ENCODE results near the gene BLMH. TPM values are rescaled to one million over a fixed set of nuclear protein-coding genes. Genes with fewer than 3 reads are reported as not detected.

Gene BLMH
- total RNA-seq, 1 experiment from 2014 or later, result 94.3 TPM

GRCh38 chr17:30292286-30292858 is 628 bp upstream of the BLMH start:
- no TSS peak for BruUV-seq (replicated peaks)
- no peaks in the 10 kb centered on the region for H3K9me3 ChIP-seq (ENCODE audit: low read depth, low read length, poor library complexity, severe bottlenecking)

GRCh38 chr17:30290696-30291542 is 825 bp downstream of the BLMH start:
- DNase-seq (ENCODE audit: low spot score), result peak; percentile 18

More at GRCh38 chr17:30292286-30292858, 628 bp upstream of the BLMH start:
- DNase-seq (ENCODE audit: low spot score), result no peak
- TF ChIP-seq, protein P1, sequence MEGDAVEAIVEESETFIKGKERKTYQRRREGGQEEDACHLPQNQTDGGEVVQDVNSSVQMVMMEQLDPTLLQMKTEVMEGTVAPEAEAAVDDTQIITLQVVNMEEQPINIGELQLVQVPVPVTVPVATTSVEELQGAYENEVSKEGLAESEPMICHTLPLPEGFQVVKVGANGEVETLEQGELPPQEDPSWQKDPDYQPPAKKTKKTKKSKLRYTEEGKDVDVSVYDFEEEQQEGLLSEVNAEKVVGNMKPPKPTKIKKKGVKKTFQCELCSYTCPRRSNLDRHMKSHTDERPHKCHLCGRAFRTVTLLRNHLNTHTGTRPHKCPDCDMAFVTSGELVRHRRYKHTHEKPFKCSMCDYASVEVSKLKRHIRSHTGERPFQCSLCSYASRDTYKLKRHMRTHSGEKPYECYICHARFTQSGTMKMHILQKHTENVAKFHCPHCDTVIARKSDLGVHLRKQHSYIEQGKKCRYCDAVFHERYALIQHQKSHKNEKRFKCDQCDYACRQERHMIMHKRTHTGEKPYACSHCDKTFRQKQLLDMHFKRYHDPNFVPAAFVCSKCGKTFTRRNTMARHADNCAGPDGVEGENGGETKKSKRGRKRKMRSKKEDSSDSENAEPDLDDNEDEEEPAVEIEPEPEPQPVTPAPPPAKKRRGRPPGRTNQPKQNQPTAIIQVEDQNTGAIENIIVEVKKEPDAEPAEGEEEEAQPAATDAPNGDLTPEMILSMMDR (conservative IDR thresholded peaks at IDR 0.05; ENCODE audit: low read depth, low read length), result no peak
- TF ChIP-seq EZH2 (IDR thresholded peaks at IDR 0.05; ENCODE audit: borderline replicate concordance, low read depth, low read length, poor library complexity, severe bottlenecking), result no peak
- POLR2A ChIA-PET (ENCODE audit: low non-redundant PET), result no interaction called here
- Histone ChIP-seq H3K27ac (ENCODE audit: low read depth, low read length, poor library complexity, severe bottlenecking) (peak overlapping the region; percentile 81), H3K36me3 (ENCODE audit: insufficient read depth, low read length, poor library complexity, severe bottlenecking) (peaks cover 18% of the 10 kb centered on the region), H3K27me3 (replicated peaks; ENCODE audit: insufficient read depth, low read depth, low read length, poor library complexity) (no peaks in the 10 kb centered on the region), H3K4me3 (ENCODE audit: low read depth, low read length, poor library complexity, severe bottlenecking) (peak overlapping the region; percentile 85), H3K4me1 (ENCODE audit: insufficient read depth, low read length, poor library complexity, severe bottlenecking) (peaks cover 3% of the 10 kb centered on the region)
- CTCF ChIA-PET, result interaction anchor here (2.5 kb wide), 1 partner anchor 44 kb away, joined by 11 read pairs; no protein-coding TSS in a partner anchor
- intact Hi-C loops (cut with micrococcal nuclease; ENCODE audit: unreplicated experiment), result no loop called here

GRCh38 chr17:30290077-30290476 is 1.7 kb downstream of the BLMH start:
- CTCF ChIA-PET, result interaction anchor here (2.5 kb wide), 1 partner anchor 46 kb away, joined by 11 read pairs; no protein-coding TSS in a partner anchor
- TF ChIP-seq EZH2 (IDR thresholded peaks at IDR 0.05; ENCODE audit: borderline replicate concordance, low read depth, low read length, poor library complexity, severe bottlenecking), result no peak
- TF ChIP-seq, protein P1 (conservative IDR thresholded peaks at IDR 0.05; ENCODE audit: low read depth, low read length), result no peak
- POLR2A ChIA-PET (ENCODE audit: low non-redundant PET), result no interaction called here
- intact Hi-C loops (cut with micrococcal nuclease; ENCODE audit: unreplicated experiment), result no loop called here
- no peaks in the 10 kb centered on the region for H3K27me3 ChIP-seq (replicated peaks; ENCODE audit: insufficient read depth, low read depth, low read length, poor library complexity)
- BruUV-seq (replicated peaks), result no TSS peak
- H3K4me3 ChIP-seq (ENCODE audit: low read depth, low read length, poor library complexity, severe bottlenecking), result peak overlapping the region; percentile 85
- peaks cover 3% of the 10 kb centered on the region for H3K4me1 ChIP-seq (ENCODE audit: insufficient read depth, low read length, poor library complexity, severe bottlenecking)
- H3K36me3 ChIP-seq (ENCODE audit: insufficient read depth, low read length, poor library complexity, severe bottlenecking), result peaks cover 41% of the 10 kb centered on the region
- H3K9me3 ChIP-seq (ENCODE audit: low read depth, low read length, poor library complexity, severe bottlenecking), result no peaks in the 10 kb centered on the region
- no peak for DNase-seq (ENCODE audit: low spot score)
- no peak overlapping the region for H3K27ac ChIP-seq (ENCODE audit: low read depth, low read length, poor library complexity, severe bottlenecking)

More at GRCh38 chr17:30290696-30291542, 825 bp downstream of the BLMH start:
- ChIA-PET CTCF (interaction anchor here (2.5 kb wide), 1 partner anchor 46 kb away, joined by 11 read pairs; no protein-coding TSS in a partner anchor), POLR2A (ENCODE audit: low non-redundant PET) (no interaction called here)
- H3K4me1 ChIP-seq (ENCODE audit: insufficient read depth, low read length, poor library complexity, severe bottlenecking), result peaks cover 3% of the 10 kb centered on the region
- peak overlapping the region; percentile 85 for H3K4me3 ChIP-seq (ENCODE audit: low read depth, low read length, poor library complexity, severe bottlenecking)
- TF ChIP-seq EZH2 (IDR thresholded peaks at IDR 0.05; ENCODE audit: borderline replicate concordance, low read depth, low read length, poor library complexity, severe bottlenecking), result no peak
- TF ChIP-seq, protein P1 (conservative IDR thresholded peaks at IDR 0.05; ENCODE audit: low read depth, low read length), result no peak
- TSS peak; percentile 41 for BruUV-seq (replicated peaks)
- H3K9me3 ChIP-seq (ENCODE audit: low read depth, low read length, poor library complexity, severe bottlenecking), result no peaks in the 10 kb centered on the region
- peaks cover 33% of the 10 kb centered on the region for H3K36me3 ChIP-seq (ENCODE audit: insufficient read depth, low read length, poor library complexity, severe bottlenecking)
- no peaks in the 10 kb centered on the region for H3K27me3 ChIP-seq (replicated peaks; ENCODE audit: insufficient read depth, low read depth, low read length, poor library complexity)
- intact Hi-C loops (cut with micrococcal nuclease; ENCODE audit: unreplicated experiment), result no loop called here
- H3K27ac ChIP-seq (ENCODE audit: low read depth, low read length, poor library complexity, severe bottlenecking), result peak overlapping the region; percentile 81

Data from A673 (cell line).